AG08395 (cell line): Measurements from ENCODE around the gene RTKN.
A peak's percentile ranks its signal among the peaks of the same experiment; 100 is the strongest.

Source experiments
- DNase-seq: peaks from one replicate; pipeline ENCODE4 v3.0.0; 2012; ENCODE audit warnings: mixed read lengths, low spot score

RTKN gene

DNA sequence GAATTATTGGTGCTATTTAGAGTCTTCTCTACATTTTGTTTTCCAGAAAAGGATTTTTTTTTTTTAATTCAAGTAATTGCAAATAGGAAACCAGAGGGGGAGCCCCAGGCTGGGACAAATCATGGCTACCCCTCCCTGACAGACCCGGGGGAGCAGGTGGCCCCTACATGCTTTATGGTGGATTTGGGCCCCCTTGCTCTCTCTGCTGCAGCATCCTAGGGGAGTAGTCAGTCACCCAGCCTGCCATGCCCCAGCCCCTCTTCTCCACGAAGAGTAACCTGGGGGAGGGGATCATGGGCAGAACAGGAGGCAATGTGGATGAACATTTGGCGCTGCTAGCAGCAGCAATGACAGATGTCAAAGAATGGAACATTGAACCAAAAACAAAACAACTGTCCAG, 25.0 kb downstream of the RTKN start:
- no peak for DNase-seq

DNA sequence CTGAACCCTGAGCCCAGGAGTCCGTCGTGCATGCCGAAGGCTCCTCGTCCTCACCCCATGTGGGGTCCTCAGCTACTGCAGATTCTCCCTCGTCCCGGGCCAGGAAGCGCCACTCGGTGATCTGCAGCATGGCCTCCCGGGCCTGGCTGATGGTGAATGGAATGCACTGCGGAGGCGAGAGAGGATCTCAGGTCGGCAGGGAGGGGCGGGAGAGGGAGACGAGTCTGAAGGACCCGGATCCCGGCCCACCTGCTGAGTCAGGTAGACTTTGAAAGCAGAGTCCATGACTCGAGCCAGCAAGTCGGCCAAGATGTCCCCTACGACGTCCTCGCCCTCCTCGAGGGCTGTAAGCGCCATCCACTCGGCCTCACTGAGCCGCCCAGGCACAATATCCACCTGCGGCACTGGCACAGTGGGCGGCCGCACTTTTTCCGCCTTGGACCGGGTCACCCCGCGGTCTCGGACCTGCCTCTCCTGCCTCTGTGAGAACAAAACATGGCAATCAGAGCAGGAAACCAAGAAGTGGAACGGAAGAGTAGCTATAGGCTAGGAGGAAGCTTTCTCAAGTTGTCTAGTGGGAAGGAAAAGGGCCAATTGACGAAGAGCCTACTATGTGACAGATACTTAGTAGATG, 25.9 kb downstream of the RTKN start:
- DNase-seq: no peak

DNA sequence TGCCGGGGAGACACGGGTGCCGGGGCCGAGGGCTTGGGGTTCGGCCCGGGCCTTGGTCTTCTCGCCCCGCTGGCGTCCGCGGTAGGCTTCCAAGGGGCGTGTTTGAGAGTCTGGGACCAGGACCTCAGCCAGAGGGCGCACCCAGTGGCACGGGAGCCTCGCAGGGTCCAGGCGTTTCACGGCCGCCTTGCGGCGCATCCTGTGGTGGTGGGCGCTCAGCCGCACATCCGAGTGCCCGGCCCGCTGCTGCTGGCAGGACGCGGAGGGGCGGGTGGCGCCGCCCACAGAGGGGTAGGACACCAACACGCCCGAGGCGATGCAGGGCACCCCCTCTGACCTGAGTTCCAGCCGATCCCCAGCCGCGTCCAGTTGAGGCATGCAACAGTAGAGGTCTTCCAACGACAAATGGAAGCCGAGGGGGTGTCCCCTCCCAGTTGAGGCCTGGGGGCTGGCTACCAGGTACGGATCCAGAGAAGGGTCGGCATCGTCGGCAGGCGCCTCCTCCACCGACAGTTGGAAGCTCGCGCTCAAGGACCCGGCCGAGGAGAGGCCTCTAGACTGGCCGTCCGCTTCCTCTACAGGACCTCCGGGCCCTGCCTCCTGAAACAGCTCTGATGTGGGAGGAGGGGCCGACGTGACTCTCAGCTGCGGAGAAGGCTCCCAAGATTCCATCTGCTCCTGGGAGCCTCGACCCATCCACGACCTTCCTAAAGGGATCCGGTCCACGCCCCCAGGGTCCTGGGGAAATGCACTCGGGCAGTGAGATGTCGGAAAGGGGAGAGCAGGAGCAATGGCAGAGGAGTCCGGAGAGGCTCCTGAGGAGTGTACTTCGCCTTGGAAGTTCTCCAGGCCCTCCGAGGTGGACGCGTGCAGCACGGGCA, 26.6 kb downstream of the RTKN start:
- DNase-seq: peak; percentile 73

DNA sequence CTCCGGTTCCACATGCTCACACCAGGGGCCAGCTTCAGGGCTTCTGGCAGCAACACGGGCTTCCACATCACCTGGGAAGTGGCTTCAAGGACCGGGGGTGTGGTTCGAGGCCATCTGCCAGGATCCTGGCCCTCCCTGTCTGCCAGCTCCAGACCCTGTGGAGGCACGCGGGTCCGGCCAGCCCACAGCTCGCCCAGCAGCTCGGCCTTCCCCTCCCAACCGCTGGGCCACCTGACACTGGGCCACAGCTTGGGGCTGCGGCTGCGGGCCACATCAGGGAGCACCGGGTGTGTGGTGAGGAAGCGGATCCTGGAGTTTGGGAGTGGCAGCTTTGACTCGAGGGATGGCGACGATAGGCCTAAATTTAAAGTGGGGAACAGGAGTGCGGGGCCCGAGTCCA, 27.3 kb downstream of the RTKN start:
- DNase-seq: no peak

DNA sequence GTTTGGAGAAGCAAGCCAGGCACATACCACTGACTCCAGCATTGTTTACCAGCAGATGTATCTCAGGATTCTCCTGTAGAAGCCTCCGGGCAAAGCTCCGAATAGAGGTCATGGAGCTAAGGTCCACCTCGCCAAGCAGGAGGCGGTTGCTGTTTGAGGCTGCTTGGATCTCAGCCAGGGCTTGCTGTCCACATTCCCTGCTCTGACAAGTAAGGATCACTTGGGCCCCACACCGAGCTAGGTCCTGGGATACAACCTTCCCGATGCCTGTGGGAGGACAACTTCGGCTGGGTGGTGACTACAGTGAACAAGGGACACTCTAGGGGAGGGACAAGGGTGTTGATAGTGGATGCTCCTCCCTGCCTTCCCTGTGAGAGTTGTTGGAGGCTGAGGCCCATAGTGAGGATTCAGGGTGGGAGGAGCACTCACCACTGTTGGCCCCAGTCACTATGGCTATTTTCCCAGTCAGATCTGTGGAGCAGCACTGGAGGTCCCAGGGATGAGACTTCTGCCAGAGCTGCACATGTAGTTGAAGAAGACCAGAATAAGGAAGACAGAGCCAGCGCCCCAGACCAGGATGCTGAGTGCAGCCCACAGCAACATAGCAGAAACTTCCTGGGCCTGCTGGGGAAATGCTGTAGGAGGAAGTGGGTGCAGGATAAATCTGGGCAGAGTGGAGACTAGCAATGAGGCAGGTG, 28.6 kb downstream of the RTKN start:
- DNase-seq: no peak

DNA sequence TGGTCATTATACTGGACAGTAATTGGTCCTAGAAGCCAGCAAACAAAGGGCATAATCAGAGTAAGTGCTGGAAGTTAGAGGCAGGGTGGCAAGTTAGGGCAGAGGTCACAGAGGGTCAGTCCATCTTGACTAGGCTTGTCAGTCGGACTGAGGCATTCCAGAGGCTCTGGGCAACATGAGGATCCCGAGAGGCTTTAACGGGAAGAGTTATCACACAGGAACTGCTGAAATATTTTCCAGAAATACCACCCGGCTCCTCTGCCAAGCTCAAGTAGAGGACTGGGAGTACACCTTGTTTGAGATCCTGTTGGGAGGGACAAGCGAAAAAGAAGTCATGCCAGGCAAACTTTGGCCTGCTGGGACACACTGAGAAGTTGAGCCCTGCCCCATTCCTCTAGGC, 34.1 kb downstream of the RTKN start:
- DNase-seq: no peak

DNA sequence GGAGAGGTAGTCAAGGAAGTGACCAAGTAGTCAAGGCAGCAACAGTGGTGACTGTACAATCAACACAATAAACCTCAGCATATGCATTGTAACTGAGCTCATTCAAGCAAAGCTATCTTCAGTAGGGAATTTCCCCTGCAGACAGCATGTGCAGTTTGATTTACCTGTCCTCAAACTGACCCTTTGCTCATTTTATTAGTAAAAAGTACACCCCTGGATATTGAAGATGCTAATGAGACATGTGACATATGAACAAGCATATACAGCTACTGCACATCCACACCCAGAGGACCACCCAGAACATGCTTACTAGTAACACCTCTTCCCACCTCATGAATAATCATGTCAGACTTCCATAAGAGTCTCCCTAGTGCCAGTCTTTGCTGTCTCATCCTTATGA, 35.7 kb downstream of the RTKN start:
- no peak for DNase-seq

DNA sequence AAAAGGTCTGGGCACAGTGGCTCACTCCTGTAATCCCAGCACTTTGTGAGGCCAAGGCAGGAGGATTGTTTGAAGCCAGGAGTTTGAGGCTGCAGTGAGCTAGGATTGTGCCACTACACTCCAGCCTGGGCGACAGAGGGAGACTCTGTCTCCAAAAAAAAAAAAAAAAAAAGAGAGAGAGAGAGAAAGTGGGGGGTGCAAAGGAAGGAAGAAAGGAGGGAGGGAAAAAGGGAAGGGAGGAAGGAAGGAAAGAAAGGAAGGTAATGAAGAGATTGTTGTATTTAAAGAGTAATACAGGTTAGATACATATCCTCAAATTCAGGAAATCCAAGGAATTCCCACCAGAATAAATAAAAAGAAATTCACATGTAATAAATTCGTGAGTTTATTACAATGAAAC, 39.8 kb downstream of the RTKN start:
- DNase-seq: no peak

DNA sequence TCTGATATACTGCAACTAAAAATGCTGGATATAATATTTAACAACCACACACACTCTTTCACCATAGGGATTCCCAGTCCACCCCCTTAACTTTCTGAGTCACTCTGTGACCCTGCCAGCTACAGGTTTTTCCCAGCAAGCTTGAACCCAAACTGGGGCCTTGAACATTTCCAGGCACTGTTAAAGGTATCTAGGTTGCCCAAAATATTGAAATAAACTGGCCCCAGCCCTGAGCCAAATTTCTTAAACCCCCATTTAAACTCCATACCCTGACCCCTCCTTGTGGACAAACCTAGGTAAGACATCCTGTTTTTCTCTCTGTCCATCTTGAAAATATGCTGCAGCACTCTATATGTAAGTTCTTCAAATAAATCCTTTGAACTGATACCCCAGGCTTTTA, 42.0 kb downstream of the RTKN start:
- DNase-seq: peak; percentile 55

DNA sequence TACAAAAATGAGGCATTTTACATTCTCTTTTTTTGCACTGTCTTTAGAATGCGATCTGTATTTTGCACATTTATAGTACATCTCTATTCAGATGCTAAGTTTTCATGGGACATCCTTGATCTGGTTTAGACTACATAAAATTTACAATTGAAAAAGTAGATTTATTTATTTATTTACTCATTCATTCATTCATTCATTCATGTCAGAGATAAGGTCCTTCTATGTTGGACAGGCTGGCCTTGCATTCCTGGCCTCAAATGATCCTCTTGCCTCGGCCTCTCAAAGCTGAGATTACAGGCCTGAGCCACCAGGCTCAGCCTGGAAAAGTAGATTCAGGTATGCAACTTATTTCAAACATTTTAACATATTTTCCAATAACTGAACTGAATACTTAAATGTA, 45.6 kb downstream of the RTKN start:
- no peak for DNase-seq

DNA sequence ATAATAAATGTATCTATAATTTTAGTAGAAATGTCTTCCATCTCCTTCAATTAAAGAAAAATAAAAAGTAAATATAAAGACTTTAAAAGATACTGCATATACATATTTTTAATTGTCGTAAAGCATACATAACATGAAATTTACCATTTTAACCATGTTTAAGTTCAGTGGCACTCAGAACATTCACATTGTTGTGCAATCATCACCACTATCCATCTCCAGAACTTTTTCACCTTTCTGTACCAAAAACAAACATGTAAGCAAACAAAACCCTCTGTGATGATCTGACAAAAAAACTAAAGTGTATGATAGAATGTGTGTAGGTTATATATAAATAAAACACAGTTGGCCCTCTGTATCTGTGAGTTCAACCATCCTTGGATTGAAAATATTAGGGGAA, 48.2 kb downstream of the RTKN start:
- no peak for DNase-seq

DNA sequence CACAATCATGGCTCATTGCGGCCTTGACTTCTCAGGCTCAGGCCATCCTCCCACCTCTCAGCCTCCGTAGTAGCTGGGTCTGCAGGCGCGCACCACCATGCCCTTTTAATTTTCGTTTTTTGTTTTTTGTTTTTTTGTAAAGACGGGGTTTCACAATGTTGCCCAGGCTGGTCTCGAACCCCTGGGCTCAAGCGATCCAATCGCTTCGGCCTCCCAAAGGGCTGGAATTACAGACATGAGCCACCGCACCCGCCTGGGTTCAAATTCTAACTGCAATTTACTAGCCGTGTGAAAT, 49.3 kb downstream of the RTKN start:
- no peak for DNase-seq

DNA sequence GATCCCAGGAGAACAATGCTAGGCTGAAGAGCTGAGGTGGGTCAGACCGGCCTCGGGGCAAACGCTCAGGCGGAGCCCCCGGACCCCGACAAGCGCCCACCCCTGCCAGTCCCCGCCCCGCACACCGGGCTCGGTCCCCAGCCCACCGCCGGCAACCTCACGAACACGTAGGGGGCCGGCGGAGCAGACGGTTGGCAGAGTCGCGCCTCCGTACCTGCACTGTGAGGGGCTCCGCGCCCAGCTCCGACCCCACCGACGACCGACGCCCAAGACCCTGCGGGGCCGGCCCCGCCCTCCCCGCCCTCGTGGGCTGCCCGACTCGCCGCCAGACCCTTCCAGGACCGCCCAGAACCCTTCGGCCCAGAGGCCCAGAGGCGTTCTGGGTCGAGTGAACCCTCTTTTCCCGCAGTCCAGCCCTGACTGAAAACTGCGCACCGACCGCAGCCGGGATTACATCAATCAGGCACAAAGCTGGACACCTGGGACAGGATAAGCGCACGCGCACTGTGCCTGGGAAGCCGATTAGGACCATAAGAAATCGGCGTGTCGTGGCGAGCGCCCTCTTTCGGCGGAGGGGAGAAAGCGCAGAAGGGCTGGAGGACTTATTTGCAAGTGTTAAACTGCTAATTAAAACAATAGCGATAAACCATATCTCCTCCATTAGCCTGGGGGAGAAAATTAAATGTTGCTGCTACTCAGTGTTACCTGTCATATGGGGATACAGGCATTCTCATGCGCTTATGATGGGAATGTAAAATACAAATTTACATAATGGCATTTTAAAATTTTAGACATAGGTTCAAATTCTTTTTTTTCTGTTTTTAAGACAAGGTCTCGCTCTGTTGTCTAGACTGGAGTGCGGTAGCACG, 49.9 kb downstream of the RTKN start:
- DNase-seq: peak; percentile 95

DNA sequence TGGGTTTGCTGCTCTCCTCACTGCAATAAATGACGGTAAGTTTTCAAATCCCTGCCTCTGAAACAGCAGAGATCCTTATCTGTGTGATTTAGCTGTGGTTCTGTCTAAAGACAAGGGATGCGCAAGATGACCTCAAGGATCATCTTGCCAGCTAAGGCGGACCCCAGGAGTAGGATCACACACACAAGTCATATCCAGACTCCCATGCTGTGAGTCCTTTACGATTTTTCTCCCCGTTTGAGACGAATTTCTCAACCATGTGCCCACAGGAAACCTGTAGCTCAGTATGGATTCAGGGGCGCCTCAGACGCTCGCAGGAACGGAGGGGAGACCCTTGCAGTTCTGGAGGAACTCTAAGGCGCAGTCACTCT, 50.5 kb downstream of the RTKN start:
- DNase-seq: peak; percentile 56

DNA sequence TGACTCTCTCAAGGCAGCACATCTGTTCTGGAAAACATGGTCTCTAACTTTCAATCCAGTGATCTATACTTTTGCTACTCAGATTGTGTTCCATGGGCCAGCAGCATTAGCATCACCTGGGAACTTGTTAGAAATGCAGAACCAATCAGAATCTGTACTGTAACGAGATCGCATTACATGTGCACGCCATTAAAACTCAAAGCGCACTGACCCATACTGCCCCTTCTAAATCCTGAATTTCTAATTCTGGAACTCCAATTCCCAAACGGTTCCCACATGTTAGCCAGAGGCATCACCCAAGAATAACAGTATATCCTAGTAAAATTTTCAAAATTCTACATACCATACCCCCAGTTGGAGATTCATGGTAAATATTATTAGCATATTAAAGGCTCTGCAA, 51.1 kb downstream of the RTKN start:
- no peak for DNase-seq

DNA sequence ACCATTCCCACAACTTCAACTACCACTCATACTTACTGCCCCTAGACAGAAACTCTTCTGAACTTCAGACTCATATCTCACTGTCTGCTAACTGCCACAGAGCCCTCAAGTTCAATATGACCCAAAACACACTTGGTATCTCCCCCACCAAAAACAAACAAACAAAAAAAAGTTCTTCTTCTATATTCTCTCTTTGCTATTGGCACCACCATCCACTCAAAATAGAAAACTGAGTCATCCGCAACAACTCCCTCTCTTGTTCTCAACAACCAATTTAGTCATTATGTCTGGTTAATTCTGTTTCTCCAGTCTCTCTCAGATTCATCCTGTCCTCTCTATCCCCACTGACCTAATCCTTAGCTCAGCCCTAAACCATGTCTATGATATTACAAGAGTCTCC, 54.4 kb downstream of the RTKN start:
- peak; percentile 50 for DNase-seq

DNA sequence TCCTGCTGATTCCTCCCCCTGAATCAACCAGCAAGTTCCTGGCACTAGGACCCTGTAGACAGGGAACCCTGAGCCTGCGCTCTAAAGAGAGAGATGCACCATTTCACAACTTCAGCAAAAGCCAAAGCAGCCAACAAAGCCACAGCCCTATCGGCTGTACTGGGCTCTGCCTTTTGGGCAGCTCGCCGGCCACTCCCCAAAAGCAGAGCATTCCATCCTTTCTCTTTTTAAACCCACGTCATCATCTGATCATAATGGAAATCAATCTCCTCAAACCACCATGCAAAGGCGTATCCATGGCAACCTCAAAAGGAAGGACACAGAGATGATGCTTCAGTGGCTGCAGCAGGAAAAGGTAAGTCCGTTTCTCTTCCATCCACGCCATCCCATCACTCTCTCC, 56.3 kb downstream of the RTKN start:
- no peak for DNase-seq

DNA sequence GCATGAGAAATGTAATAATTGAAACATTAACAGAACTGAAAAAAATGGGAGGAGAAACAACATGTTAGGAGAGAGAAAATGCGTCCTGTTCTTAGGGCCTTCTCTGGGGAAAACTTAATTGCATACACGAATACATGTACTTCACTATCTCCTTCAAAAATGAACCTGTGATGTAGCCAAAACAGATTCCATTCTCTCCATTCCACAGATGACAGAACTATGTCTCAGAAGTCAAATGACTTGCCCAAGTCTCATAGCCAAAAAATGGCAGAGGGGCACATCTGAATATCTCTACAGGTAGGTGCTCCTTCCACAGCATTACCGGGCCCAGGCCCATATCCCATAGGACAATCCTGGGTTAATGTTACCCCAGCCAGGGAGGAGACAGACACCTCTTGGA, 57.7 kb downstream of the RTKN start:
- DNase-seq: peak; percentile 45

DNA sequence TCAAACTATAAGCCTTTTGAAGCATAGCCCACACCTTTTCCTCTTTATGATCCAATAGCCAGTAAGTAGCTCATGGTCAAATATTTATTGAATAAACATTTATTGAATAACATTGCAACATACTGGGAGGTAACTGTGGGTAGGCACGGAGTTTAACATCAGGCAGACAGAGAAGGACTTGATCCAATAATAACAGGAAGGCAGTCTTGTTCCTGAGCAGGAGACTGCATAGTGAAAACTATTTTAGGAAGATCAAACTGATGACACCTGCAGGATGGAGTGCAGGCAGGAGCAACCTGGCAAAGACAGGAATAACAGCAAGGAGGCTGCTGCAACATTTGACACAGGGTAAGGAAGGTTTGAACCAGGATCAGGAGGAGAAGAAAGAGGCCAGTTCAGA, 58.5 kb downstream of the RTKN start:
- DNase-seq: peak; percentile 37

DNA sequence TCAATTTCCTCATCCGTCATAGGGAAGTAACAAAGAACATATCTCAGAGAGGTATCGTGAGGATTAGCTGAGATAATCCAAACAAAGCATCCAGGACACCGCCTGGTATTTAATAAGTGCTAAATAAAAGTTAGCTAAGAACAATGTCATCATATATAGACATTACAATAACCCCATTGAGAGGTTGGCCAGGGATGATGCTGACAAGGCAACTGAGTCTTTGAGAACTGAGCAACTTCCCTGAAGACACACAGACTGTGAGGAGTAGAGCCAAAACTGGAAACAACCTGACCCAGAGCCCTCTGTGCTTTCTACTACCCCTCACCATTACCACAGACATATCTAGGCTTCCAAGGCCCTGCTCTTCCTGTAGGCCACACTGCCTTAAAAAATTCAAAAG, 60.0 kb downstream of the RTKN start:
- no peak for DNase-seq

DNA sequence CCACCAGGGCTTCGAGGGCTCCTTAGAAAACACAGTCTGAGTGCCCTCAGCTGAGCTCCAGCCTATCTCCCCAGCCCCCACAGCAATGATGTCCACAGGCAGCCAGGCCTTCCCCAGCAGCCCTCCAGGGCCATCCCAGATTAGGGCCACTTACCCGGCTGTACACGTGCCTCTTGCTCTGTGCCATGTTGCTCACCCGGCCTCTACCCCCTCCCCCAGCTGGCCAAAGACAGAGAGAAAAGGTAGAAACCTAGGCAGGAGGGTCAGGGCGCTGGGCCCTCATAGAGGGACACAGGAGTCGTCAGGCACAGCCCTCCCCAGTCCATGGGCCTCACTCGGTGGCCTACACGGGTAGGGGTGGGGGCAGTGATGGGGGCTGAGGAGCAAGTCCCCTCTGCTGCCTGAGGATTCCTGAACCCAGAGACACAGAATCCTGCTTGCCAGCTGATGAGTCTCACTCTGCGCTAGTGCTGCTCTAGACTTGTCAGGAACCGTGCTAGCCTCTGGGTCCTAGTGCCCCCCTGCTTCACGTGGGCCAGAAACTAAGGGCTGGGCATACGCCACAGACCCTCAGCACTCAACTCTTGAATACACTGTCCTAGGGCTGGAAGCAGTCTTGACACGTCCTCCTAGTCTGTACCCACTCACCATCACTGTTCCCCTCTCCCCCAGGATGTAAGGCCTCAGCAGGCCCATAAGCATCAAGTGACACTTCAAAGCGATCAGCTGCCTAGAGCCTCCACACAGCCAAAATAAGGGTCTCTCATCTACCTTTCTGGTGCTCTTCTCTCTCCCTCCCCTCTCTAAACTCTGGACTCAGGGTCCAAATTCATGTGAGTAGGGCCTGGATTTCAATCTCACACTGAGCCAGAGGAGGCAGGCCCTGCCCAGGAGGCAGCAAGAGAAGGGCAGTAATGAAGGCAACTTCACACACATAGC, 61.6 kb downstream of the RTKN start, which contains the start of gene DCTN1:
TSS of gene DCTN1 (minus strand) at position 461 of the 939 bp plus-strand sequence. CDS start at position 187, 274 bp downstream.
- DNase-seq: peak; percentile 87
